HG03097 (cell line): ENCODE data around the gene SURF4.

Source experiments
- ATAC-seq: cut with Tn5 transposase; IDR thresholded peaks from one replicate; pipeline ENCODE4 v1.9.1; 2021; ENCODE audit not compliant: unreplicated experiment, low FRiP score

Gene SURF4

DNA sequence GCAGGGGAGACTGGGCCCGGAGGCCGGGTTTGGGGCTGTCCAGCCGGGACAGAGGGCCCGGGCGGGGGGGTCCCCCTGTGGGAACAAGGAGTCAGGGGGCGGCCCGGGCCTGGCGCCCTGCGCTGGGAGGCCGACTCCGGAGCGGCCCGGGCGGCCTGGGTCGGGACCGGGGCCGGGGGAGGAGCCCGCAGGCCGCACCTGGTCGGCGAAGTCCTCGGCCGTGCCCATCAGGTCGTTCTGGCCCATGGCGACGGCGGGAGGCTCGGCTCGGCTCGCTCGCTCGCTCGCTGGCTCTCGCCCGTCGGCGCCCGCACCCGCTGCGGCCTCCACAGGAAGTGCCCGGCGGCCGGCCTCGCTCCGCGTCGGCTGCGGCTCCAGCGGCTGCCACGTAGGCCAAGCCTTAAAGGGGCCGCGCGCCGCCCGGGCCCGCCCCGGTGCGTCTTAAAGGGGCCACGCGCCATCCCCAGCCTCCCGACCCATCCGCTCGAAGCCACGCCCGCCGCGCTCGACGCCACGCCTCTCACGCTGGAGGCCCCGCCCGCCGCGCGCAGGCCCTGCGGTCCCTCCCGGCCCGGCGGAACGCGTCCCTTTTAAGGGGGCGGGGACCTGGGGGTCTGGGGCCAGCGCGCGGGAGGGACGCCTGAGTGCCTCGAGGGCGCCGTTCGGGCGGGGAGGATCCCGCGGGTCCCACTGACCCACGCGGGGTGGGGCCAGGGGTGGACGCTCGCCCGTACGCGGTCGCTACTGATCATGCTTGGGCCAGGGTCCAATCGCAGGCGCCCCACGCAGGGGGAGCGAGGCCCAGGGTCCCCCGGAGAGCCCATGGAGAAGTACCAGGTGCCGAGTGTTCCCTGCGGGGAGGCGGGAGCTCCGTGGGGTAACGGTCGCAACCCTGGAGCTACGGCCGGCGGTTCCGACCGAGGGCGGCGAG is at the start of gene SURF4, which contains the start of gene STKLD1:
TSS of gene SURF4 (minus strand) at position 337 of the 931 bp plus-strand sequence. CDS start at position 246, 91 bp downstream.
TSS of gene STKLD1 (plus strand) at position 643 of the 931 bp plus-strand sequence. CDS start at position 751, 108 bp downstream.
- ATAC-seq = peak; percentile 83

DNA sequence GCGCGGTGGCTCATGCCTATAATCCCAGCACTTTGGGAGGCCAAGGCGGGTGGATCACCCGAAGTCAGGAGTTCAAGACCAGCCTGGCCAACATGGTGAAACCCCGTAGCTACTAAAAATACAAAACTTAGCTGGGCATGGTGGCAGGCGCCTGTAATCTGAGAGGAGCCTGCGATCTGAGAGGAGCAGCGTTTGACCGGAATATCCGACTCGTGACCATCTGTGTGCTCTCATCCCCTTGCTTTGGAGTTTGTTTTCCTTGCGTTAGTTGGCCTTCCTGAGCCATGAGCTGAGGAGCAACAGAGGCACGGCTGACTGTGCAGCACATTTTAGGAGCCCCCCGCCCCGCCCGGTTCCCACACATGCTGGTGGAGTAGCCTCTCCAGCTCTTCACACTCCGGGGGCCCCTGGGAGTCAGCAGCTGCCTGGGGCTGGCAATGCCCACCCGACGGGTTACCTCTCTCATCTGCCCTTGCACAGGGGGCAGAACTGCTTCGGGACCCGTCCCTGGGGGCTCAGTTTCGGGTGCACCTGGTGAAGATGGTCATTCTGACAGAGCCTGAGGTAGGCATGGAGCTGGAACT is 49.3 kb upstream of the SURF4 start:
- no peak for ATAC-seq

DNA sequence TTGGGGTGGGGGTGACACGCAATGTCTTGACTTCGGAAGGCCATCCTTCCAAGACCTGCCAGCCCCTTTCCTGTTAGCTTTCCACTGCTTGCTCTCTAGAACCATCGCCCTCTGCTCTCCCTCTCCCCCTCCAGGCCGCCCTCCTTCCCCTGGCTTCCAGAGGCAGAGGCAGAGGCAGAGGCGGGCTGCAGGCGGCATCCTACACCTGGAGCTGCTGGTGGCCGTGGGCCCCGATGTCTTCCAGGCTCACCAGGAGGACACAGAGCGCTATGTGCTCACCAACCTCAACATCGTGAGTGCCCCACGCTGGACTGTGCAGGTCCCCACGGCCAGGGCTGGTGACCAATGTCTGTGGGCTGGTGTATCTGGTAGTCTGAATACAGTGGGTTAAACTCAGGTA is 48.3 kb upstream of the SURF4 start:
- ATAC-seq = no peak

DNA sequence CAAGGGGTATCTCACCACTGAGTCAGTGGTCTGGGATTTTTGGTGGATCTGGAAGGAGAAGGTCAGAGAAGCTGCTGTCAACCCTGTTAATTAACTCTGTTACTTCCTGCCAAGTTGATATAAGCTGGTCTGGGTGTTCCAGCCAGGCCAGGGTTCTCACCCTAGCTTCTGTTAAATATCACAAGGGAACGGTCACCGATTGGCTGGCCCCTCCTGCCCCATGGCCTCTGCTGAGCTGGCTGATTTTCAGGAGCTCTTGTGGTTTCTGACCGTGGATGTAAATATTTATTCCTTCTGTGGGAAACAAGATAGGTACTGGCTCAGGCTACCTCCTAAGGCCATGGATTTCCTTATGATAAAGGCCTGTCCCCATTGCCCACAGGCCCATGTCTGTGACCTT is 47.4 kb upstream of the SURF4 start:
- no peak for ATAC-seq

DNA sequence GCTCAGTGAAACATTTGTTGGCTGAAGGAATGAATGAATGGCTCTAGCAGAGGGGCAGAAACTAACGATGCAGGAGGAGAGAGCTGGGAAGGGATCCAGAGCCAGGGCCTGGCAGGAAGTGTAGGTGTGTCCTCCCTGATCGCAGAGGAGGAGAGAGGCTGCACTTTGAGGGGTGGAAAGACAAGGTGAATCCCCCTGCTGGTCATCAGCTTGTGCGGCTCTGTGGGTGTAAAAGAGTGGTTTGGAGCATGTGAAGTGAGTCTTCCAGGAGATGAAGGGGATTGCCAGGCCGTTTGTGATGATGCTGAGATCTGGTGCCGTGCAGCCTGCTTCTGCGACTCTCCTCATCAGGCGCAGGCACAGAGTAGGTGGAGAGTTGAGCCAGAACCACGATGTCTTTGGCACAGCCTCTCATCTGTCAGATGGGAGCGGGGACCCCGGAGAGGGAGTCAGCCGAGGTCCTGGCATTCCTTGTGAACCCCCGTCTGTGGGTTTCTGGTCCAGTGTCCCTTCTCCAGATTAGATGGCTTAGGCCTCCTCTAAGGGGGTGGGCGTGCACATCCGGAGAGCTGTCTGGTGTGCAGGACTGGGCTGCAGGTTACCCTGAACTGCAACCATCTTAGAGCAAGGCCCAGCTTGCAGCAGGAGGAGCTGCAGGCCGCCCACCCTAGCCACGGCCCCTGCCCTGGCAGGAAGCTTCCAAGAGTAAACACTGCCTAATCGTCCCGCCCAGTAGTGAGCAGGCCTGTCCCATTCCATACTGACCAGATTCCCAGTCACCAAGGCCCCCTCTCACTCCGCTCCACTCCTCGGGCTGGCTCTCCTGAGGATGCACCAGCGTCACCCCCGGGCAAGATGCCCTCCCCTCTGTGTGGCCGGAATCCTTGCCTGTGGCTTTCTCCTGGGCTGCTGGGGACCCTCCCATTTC is 46.0 kb upstream of the SURF4 start, which contains the start of gene ADAMTS13:
TSS of gene ADAMTS13 (plus strand) at position 753 of the 928 bp plus-strand sequence. CDS start at position 830, 77 bp downstream.
- ATAC-seq = no peak

DNA sequence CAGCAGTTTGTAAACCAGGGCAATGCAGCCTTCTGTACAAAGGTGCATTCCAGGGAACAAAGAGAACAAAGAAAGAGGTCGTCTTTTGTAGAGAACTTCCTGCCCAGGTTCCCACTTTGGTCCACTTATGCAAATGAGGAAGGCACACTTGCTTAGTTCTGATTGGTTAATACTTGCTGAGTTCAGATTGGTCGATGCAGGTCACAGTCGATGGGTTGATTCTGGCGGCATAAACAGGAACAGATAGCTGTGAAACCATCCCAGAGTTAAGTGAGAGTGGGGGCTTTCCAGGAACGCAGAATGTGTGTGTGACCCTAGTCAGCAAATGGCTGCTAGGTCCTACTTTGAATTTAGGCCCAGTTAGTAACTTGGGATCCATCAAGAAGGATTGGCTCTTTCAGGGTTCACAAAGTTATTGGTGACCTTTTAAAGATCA is 44.5 kb upstream of the SURF4 start:
- ATAC-seq = no peak

DNA sequence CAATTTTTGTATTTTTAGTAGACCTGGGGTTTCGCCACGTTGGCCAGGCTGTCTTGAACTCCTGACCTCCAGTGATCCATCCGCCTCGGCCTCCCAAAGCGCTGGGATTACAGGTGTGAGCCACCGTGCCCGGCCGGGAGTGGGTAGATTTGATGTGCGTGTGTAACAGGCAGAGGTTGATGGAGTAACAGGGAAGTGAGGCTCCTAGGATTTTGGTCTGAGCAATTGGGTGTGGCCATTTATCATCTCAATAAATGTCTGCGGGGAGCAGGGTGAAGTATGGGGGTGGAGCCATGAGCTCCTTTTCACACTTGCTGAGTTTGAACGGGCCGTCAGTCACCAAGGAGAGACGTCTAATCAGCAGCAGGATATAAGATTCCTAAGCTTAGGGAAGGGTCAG is 43.1 kb upstream of the SURF4 start:
- no peak for ATAC-seq

DNA sequence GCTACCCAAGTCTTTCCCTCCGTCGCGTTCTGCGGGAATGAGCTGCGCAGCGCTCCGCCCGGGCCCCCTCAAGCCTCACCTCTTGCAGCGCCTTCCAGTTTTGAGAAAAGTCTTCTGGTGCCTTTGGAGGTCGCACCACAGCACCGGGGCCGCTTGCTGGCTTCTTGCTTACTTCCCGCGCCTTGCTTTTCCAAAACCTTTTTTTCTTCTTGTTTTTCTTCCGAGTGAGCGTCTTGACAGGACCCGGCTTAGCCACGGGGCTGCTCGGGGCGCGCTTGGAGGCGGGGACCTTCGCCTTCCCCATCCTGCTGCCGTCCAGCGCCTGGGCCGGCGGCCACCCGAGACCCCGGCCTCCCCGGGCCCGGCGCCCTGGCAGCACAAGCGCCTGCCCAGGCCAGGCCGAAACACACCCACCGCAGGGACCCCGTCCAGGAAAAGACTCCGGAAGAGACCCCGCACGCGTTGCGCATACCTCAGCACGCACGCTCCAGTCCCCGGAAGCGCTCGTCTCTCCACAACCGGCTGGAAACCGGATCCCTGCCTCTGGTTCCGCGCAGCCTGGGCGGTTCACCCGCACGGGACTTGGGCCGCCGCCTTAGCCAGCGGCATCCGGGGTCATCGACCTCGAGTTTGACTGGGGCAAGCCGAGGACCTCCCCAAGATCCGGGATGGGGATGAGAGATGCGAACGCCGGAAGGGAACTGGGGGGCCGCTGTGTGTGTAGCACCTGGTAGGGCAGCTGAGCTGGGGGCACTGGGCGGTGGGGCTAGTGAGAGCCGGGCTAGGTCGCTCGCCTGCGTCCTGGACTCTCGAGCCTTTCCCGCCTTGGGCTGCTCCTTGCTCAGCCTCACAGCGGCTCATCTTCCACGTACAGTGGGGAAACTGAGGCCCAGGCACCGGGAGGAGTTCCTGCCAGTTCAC is 41.9 kb upstream of the SURF4 start, which contains the start of gene REXO4:
TSS of gene REXO4 (minus strand) at position 470 of the 921 bp plus-strand sequence. CDS start at position 304, 166 bp downstream.
- ATAC-seq = peak; percentile 64

DNA sequence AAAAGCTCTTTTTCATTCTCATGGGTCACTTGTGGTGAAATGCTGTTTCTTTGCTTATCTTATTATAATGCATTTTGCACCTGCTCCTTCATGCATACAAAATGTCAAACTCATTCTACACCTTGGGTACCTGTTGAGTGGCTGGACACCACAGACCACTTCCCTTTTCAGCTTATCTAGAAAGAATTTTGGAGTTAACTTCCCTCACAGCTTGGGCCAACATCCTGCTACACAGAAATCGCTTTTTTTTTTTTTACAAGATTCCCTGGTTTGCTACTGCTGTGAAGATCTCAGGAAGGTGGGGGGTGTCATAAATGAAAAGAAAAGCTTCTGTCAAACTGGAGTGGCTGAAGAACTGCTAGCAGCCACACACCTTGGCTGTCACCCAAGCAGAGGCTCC is 39.3 kb upstream of the SURF4 start:
- ATAC-seq = no peak

DNA sequence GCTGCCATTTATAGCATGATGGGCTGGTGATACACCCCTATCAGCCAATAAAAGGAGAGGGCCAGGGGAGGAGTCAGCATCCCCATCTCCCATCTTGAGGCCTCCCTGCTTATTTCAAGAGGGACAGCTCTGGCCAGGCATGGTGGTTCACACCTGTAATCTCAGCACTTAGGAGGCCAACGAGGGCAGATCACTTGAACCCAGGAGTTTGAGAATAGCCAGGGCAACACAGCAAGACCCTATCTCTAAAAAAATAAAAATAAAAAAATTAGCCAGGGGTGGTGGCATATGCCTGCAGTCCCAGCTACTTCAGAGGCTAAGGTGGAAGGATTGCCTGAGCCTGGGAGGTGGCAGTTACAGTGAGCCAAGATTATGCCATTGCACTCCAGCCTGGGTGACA is 32.2 kb upstream of the SURF4 start:
- no peak for ATAC-seq

DNA sequence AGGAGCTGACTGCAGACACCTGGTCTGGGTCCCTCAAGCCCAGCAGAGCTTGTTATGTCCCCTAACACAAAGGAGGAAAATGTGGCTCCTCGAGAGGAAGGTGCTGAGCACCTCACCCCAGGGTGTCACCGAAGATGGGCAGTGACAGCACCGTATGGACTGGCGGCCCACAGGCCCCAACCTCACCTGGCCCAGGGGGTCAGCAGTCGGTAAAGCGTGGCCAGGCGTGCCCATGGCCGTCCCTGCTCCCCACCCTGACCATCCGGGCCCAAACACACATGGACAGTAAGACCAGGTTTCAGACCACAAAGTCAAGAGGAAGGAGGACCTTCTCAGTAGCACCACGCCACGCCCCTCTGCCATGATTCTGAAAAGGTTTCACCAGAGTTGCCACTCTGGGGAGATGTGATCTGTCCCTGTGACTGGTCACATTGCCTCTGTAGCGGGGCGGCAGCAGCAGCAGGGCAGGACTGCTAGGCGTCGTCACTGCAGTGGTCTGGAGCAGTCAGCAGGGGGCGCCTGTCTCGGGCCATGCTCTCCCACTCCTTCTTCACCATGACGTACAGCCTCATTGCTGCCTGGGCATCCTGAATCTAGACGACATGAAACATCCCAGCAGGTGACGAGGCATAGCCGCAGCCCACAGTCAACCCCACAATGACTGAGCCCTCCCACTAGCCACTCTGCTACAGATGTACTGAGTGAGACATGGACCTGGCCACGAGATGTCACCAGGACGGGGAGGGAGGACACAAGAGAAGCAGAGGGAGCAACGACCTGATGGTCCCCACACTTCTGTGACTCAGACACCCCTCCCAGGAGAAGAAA is 30.8 kb upstream of the SURF4 start:
- ATAC-seq = peak; percentile 67

DNA sequence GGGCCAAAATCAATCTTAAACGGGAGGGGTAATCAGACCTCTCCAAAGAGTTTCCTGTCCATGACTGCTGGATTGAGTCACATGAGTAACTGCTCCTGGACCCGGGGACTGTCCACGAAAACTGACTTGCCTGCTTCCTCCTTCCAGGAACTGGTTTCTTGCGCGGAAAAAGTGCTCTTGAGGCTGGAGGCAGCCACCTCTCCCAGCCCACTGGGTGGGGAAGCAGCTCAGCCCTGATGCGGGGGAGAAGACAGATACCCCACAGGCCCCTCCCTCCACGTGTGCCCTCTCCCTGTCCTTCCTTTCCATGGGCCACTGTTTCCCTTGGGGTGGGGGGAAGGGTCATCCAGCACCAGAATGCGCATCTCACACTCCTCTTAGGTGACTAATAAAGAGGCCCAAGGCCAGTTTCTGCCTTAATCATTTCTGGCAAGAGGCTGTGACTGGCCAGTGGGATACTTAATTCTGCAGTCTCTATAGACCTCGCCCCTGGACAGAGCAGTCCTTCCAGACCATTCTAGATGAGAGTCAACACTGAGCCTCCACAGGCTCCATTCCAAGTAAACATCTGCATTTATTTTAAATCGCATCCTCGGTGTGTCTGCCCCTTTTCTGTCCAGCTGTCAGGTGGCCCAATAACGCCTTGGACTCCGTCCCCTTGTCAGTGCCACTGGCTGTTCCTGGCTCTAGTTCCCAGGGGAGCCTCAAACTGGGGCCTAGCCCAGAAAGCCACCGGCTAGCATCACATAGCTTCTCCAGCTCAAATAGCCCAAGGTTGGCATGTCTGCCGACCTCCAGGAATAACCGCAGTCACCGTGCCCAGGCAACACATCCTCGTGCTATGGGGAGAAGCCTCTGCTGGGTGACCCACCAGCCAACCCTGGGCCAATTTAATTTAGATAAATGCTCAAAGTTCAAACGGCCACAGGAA is 29.9 kb upstream of the SURF4 start:
- no peak for ATAC-seq

DNA sequence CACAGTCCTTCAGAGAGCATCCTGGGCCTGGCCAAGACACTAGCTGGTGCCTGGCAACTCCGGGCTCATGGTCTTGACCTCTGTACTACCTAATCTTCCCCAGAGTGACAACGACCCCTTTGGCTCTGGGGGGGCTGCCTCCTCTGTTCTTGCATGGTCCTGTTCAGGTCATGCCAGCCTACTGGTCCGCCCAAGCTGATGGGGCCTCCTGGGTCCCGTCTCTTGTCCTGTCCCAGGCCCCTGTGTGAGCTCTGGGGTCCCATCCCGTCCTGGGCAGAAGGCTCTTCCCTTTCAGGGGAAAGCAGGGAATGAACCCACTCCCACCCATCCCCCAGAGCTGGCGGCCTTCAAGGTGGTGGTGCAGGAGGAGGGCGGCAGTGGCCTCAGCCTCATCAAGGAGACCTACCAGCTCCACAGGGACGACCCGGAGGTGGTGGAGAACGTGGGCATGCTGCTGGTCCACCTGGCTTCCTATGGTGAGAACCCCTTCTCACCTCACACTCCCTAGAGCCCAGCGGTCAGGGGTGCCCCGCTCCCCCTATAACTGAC is 28.7 kb upstream of the SURF4 start:
- ATAC-seq = no peak

DNA sequence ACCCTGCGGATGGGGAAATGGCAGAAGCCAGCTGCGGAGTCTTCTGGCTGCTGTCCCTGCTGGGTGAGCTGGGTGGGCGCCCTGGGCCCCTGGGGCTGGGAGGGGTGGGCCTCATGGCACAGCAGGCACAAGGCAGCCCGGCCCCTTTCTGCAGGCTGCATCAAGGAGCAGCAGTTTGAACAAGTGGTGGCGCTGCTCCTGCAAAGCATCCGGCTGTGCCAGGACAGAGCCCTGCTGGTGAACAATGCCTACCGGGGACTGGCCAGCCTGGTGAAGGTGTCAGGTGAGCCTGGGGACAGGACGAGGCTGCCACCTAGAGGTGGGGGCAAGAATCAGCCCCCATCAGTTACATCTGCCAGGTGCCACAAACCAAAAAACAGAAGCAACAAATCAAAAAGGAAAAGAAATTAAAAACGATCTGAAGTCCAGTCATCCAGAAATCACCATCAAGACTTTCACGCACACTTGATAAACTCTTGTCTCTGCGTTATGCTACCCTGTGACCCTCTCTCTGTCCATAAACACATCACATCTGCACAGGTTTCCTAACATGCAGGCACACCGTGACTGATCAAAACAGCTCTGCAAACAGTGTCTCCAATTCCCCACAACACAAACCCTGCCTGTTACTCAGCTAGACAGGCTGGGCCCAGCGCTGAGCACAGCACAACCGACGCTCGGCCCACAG is 28.1 kb upstream of the SURF4 start:
- no peak for ATAC-seq

DNA sequence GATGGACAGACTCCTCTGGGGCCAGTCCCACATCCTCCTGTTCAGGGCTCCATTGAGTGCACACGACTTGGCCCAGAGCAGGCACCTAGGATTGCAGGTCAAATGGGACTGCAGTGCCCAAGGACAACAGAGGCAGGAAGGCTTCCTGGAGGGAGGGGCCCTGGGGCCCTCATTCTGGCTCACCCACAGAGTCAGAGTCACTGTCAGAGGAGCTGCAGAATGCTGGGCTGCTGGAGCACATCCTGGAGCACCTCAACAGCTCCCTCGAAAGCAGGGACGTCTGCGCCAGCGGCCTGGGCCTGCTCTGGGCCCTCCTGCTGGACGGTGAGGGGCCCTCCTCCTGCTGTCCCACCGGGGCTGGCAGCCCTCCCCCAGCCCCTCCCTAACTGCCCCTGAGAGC is 26.8 kb upstream of the SURF4 start:
- no peak for ATAC-seq

DNA sequence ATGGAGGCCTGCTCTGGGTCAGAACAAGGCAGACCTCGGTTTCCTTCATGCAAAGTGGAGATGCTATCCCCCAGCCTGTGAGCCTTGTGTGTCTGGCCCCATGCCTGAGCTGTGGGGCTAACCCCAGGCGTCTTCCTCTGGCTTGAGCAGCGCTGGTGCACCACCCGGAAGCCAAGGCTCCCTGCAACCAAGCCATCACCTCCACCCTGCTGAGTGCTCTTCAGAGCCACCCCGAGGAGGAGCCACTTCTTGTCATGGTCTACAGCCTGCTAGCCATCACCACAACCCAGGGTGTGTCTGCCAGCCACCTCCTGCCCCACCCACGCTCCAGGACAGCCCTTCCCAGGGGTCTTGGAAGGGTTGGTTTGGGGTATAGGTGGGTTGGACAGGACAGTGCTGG is 25.7 kb upstream of the SURF4 start:
- no peak for ATAC-seq

DNA sequence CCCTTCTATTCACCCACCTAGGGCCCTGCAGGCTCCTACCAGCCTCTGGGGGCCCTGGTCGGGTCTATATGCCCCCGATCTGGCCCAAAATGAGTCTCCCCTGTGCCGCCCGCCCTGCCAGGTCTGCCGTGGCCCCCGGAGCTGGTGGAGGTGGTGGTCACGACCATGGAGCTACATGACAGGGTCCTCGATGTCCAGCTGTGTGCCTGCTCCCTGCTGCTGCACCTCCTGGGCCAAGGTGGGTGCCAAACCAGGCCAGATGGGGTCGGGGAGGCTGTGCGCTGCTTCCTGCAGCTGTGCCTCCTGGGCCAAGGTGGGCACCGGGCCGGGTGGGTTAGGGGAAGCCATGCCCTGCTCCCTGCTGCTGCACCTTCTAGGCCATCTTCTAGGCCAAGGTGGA is 24.4 kb upstream of the SURF4 start:
- no peak for ATAC-seq
